ENCODE measurements around the gene DHFR2. TPM values are rescaled to one million over a fixed set of nuclear protein-coding genes. Genes with fewer than 3 reads are reported as not detected.
"Not testable (repeated sequence)": the region's sequence is repeated elsewhere in the genome, so short reads cannot be mapped to it uniquely, and the experiment has no call there.

Gene DHFR2
- total RNA-seq: 1 to 10 TPM; 1.2 to 2.1 (median 1.4) TPM

- Histone ChIP-seq H3K27me3 (no peaks in the 10 kb centered on the region), H3K27ac (peak within 1 kb of the TSS; percentile 75 to 88 (median 86)), H3K36me3 (no peaks in the 10 kb centered on the region), H3K4me1 (peaks cover 8 to 11% of the 10 kb centered on the region in 2 donors), H3K9me3 (no peaks in the 10 kb centered on the region), H3K4me3 (peak within 1 kb of the TSS; percentile 68 to 92 (median 80))
- intact Hi-C loops (cut with DNase I; ENCODE audit: low total_unique reads): loop anchor here (5.0 kb wide), 1 partner anchor 80 kb away; the partner anchor contains the start of gene ARL13B
- ATAC-seq: peak; percentile 94 to 98
- TF ChIP-seq POLR2A (IDR thresholded peaks at IDR 0.05): peak in 1 of 2 donors; percentile 16
- TF ChIP-seq, protein P1, sequence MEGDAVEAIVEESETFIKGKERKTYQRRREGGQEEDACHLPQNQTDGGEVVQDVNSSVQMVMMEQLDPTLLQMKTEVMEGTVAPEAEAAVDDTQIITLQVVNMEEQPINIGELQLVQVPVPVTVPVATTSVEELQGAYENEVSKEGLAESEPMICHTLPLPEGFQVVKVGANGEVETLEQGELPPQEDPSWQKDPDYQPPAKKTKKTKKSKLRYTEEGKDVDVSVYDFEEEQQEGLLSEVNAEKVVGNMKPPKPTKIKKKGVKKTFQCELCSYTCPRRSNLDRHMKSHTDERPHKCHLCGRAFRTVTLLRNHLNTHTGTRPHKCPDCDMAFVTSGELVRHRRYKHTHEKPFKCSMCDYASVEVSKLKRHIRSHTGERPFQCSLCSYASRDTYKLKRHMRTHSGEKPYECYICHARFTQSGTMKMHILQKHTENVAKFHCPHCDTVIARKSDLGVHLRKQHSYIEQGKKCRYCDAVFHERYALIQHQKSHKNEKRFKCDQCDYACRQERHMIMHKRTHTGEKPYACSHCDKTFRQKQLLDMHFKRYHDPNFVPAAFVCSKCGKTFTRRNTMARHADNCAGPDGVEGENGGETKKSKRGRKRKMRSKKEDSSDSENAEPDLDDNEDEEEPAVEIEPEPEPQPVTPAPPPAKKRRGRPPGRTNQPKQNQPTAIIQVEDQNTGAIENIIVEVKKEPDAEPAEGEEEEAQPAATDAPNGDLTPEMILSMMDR (IDR thresholded peaks at IDR 0.05 in 4 of 5, conservative IDR thresholded peaks at IDR 0.05 in 1 of 5): no peak
- in situ Hi-C loops (cut with MboI; ENCODE audit: low sequenced_read_pairs in 4 of 4): loop anchor here in 2 of 4 donors (10.0 kb wide), 1 partner anchor 58 kb away; no protein-coding TSS in a partner anchor
- DNase-seq: peak; percentile 73 to 84
These were observed at the start of gene DHFR2, which contains the start of gene NSUN3 for GRCh38 chr3:94062513-94063404. Gene DHFR2, minus strand, starts transcription at chr3:94062916. Its CDS starts 1,405 bp downstream, at chr3:94061511. Gene NSUN3, plus strand, starts transcription at chr3:94063061. Its CDS starts 66 bp downstream, at chr3:94063127.

DNA sequence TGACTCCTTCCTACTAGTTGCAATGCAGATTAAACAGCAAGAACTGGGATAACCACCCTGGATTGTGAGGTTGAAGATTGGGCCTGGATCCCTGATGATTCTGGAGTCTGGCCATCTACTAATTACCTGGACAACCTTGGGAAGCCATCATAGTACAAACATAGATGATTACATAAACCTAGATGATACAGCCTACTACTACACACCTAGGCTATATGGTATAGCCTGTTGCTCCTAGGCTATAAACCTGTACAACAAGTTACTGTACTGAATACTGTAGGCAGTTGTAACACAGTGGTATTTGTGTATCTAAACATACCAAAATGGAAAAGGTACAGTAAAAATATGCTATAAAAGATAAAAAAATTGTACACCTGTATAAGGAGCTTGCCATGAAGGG lies 48.1 kb upstream of the DHFR2 start:
- ATAC-seq (no peak), DNase-seq (no peak)
- no peak overlapping the region for H3K4me3 ChIP-seq
- no peaks in the 10 kb centered on the region for H3K36me3 ChIP-seq
- TF ChIP-seq, protein P1 (IDR thresholded peaks at IDR 0.05 in 4 of 5, conservative IDR thresholded peaks at IDR 0.05 in 1 of 5): no peak
- no peak for TF ChIP-seq POLR2A (IDR thresholded peaks at IDR 0.05)
- in situ Hi-C loops (cut with MboI; ENCODE audit: low sequenced_read_pairs in 4 of 4): no loop called here
- intact Hi-C loops (cut with DNase I; ENCODE audit: low total_unique reads): no loop called here
- no peaks in the 10 kb centered on the region for H3K27me3 ChIP-seq
- H3K4me1 ChIP-seq: no peaks in the 10 kb centered on the region
- H3K9me3 ChIP-seq: no peaks in the 10 kb centered on the region
- no peak overlapping the region for H3K27ac ChIP-seq

GRCh38 chr3:94110232-94110631 lies 47.5 kb upstream of the DHFR2 start:
- H3K36me3 ChIP-seq; H3K4me3 ChIP-seq; H3K4me1 ChIP-seq; in situ Hi-C loops (cut with MboI; ENCODE audit: low sequenced_read_pairs in 4 of 4); H3K27ac ChIP-seq; H3K9me3 ChIP-seq; DNase-seq; intact Hi-C loops (cut with DNase I; ENCODE audit: low total_unique reads); ATAC-seq; H3K27me3 ChIP-seq: not testable (repeated sequence)

- no peak overlapping the region for H3K27ac ChIP-seq
- intact Hi-C loops (cut with DNase I; ENCODE audit: low total_unique reads) (no loop called here), in situ Hi-C loops (cut with MboI; ENCODE audit: low sequenced_read_pairs in 4 of 4) (no loop called here)
- ATAC-seq (no peak), DNase-seq (no peak)
- no peak overlapping the region for H3K4me3 ChIP-seq
- no peaks in the 10 kb centered on the region for H3K9me3 ChIP-seq
- H3K27me3 ChIP-seq: no peaks in the 10 kb centered on the region
- no peak for TF ChIP-seq POLR2A (IDR thresholded peaks at IDR 0.05)
- TF ChIP-seq, protein P1 (IDR thresholded peaks at IDR 0.05 in 4 of 5, conservative IDR thresholded peaks at IDR 0.05 in 1 of 5): no peak
- H3K36me3 ChIP-seq: no peaks in the 10 kb centered on the region
- no peaks in the 10 kb centered on the region for H3K4me1 ChIP-seq
These were observed 43.6 kb upstream of the DHFR2 start for GRCh38 chr3:94106268-94106667.

DNA sequence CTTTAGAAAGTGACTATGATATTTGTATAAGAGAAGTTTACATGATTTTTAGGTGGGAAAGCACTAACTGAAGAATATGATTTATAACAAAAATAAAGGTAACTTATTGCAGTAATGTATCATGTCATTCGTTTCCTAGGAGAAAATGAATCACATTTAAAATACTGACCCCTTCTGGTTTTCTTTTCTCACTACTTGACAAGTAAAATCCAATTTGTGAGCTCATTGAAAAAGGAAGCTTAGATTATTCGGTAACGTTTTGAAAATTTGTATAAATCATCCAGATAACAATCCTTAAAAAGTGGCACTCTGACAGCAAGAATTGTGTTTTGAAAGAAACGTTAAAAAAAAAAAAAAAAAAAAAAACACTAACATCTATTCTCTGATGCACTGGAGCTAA lies 39.1 kb upstream of the DHFR2 start:
- DNase-seq (no peak), ATAC-seq (no peak)
- no peaks in the 10 kb centered on the region for H3K4me1 ChIP-seq
- H3K27me3 ChIP-seq: no peaks in the 10 kb centered on the region
- TF ChIP-seq, protein P1 (IDR thresholded peaks at IDR 0.05 in 4 of 5, conservative IDR thresholded peaks at IDR 0.05 in 1 of 5): no peak
- no peak for TF ChIP-seq POLR2A (IDR thresholded peaks at IDR 0.05)
- intact Hi-C loops (cut with DNase I; ENCODE audit: low total_unique reads): no loop called here
- no peak overlapping the region for H3K4me3 ChIP-seq
- H3K27ac ChIP-seq: no peak overlapping the region
- in situ Hi-C loops (cut with MboI; ENCODE audit: low sequenced_read_pairs in 4 of 4): no loop called here
- H3K9me3 ChIP-seq: no peaks in the 10 kb centered on the region
- peaks cover 0 to 7% of the 10 kb centered on the region in 2 donors for H3K36me3 ChIP-seq

Measured in gastrocnemius medialis (tissue), 4 donors.